HUES64 (cell line): ENCODE measurements around the gene RCAN2.

Source experiments
- H3K27ac ChIP-seq: 2 replicates; pipeline ENCODE4 v1.7.0; 2013; ENCODE audit warnings: low read depth, low read length, inconsistent platforms
- H3K27me3 ChIP-seq: 2 replicates; pipeline ENCODE4 v1.6.1; 2013; ENCODE audit warnings: mild to moderate bottlenecking, low read length; ENCODE audit not compliant: insufficient read depth
- H3K36me3 ChIP-seq: 2 replicates; pipeline ENCODE4 v1.6.1; 2013; ENCODE audit warnings: mild to moderate bottlenecking, low read length; ENCODE audit not compliant: insufficient read depth
- H3K4me1 ChIP-seq: 2 replicates; pipeline ENCODE4 v1.6.1; 2013; ENCODE audit warnings: mild to moderate bottlenecking, low read length, moderate library complexity; ENCODE audit not compliant: insufficient read depth
- H3K4me3 ChIP-seq: 2 replicates; pipeline ENCODE4 v1.5.1; 2013; ENCODE audit warnings: mild to moderate bottlenecking, low read length, moderate library complexity
- H3K9ac ChIP-seq: 2 replicates; pipeline ENCODE4 v1.6.1; 2013; ENCODE audit warnings: mild to moderate bottlenecking, low read depth, low read length
- H3K9me3 ChIP-seq: 2 replicates; pipeline ENCODE4 v1.6.1; 2013; ENCODE audit warnings: low read depth, low read length; ENCODE audit not compliant: insufficient read depth
- WGBS: fragments of 150-250, 120-280 bp; methylation state at CpG from one replicate; pipeline ENCODE4 v1.1.7; 2013; ENCODE audit warnings: missing lambda C conversion rate; 5-methylcytosine and 5-hydroxymethylcytosine counted together

RCAN2 gene

GRCh38 chr6:46490425-46491200 lies 636 bp downstream of the RCAN2 start:
- Histone ChIP-seq H3K9ac (peak overlapping the region; percentile 80; the same call in 1 of the 2 replicates), H3K9me3 (no peaks in the 10 kb centered on the region)

GRCh38 chr6:46486181-46486580 lies 5.1 kb downstream of the RCAN2 start:
- H3K9me3 ChIP-seq, result no peaks in the 10 kb centered on the region
- H3K27ac ChIP-seq, result no peak overlapping the region
- H3K4me3 ChIP-seq, result no peak overlapping the region
- peaks cover 25% of the 10 kb centered on the region for H3K27me3 ChIP-seq
- no peaks in the 10 kb centered on the region for H3K36me3 ChIP-seq
- 81% methylated on average over 2 of the region's 3 CpGs for WGBS
- peaks cover 12% of the 10 kb centered on the region for H3K4me1 ChIP-seq
- no peak overlapping the region for H3K9ac ChIP-seq

More at GRCh38 chr6:46490425-46491200, 636 bp downstream of the RCAN2 start:
- Histone ChIP-seq H3K36me3 (no peaks in the 10 kb centered on the region), H3K4me3 (peak overlapping the region; percentile 73), H3K27me3 (peaks cover 51% of the 10 kb centered on the region), H3K4me1 (peaks cover 12% of the 10 kb centered on the region), H3K27ac (no peak overlapping the region)
- 16% methylated on average over 41 of the region's 56 CpGs for WGBS

GRCh38 chr6:46484081-46484820 lies 7.0 kb downstream of the RCAN2 start:
- no peak overlapping the region for H3K9ac ChIP-seq
- no peaks in the 10 kb centered on the region for H3K9me3 ChIP-seq
- peaks cover 10% of the 10 kb centered on the region for H3K27me3 ChIP-seq
- peaks cover 12% of the 10 kb centered on the region for H3K4me1 ChIP-seq
- H3K27ac ChIP-seq, result no peak overlapping the region
- WGBS, result 87% methylated on average over 6 of the region's 6 CpGs
- no peak overlapping the region for H3K4me3 ChIP-seq
- no peaks in the 10 kb centered on the region for H3K36me3 ChIP-seq

GRCh38 chr6:46476301-46476700 lies 14.9 kb downstream of the RCAN2 start:
- H3K4me1 ChIP-seq, result no peaks in the 10 kb centered on the region
- no peak overlapping the region for H3K27ac ChIP-seq
- no peaks in the 10 kb centered on the region for H3K9me3 ChIP-seq
- H3K4me3 ChIP-seq, result no peak overlapping the region
- no peaks in the 10 kb centered on the region for H3K27me3 ChIP-seq
- no peak overlapping the region for H3K9ac ChIP-seq
- H3K36me3 ChIP-seq, result no peaks in the 10 kb centered on the region

GRCh38 chr6:46473881-46474280 lies 17.4 kb downstream of the RCAN2 start:
- H3K9ac ChIP-seq, result no peak overlapping the region
- H3K27ac ChIP-seq, result no peak overlapping the region
- no peaks in the 10 kb centered on the region for H3K27me3 ChIP-seq
- H3K36me3 ChIP-seq, result no peaks in the 10 kb centered on the region
- no peak overlapping the region for H3K4me3 ChIP-seq
- H3K9me3 ChIP-seq, result peaks cover 6% of the 10 kb centered on the region; the same call in 1 of the 2 replicates
- H3K4me1 ChIP-seq, result peaks cover 5% of the 10 kb centered on the region; the same call in 1 of the 2 replicates

GRCh38 chr6:46472243-46472642 lies 19.0 kb downstream of the RCAN2 start:
- Histone ChIP-seq H3K9ac (no peak overlapping the region), H3K4me3 (no peak overlapping the region), H3K36me3 (no peaks in the 10 kb centered on the region), H3K4me1 (peaks cover 12% of the 10 kb centered on the region; the same call in 1 of the 2 replicates), H3K27me3 (no peaks in the 10 kb centered on the region), H3K27ac (no peak overlapping the region), H3K9me3 (peaks cover 6% of the 10 kb centered on the region; the same call in 1 of the 2 replicates)
- 100% methylated on average over 3 of the region's 3 CpGs for WGBS

- 71% methylated on average over 2 of the region's 2 CpGs for WGBS
- Histone ChIP-seq H3K27me3 (no peaks in the 10 kb centered on the region), H3K4me1 (peaks cover 35% of the 10 kb centered on the region), H3K36me3 (no peaks in the 10 kb centered on the region), H3K9ac (no peak overlapping the region), H3K9me3 (peaks cover 6% of the 10 kb centered on the region; the same call in 1 of the 2 replicates), H3K27ac (no peak overlapping the region), H3K4me3 (no peak overlapping the region)
Observed at GRCh38 chr6:46469021-46469420, 22.2 kb downstream of the RCAN2 start.

DNA sequence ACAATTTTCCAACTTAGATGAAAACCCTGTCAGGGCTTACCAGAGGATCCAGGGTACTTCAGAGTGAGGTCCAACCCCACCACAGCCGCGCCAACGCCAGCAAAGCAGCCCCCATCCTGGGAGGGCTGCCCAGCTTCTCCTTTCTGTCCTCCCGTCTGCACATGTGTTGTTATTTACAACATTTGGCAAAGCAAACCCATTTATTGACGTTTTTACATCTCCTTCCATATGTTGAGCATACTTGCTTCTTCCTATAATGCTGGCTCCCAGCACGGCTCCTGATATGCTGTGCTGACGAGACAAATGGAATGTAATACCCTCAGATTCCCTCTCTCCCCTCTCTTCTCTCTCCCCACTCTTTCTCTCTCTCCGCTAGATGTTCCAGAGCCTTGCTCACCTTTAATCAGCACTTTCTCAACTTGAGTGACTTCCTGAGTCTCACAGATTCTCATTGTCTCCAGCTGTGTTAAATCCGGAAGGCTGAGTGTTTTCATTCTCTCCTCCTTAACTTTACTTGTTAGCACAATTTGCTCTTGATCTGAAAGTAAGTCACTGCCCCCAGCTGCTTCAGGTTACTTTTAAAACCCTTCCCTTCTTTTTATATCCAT lies 22.7 kb downstream of the RCAN2 start:
- H3K9me3 ChIP-seq, result peaks cover 6% of the 10 kb centered on the region; the same call in 1 of the 2 replicates
- no peak overlapping the region for H3K4me3 ChIP-seq
- no peaks in the 10 kb centered on the region for H3K27me3 ChIP-seq
- no peak overlapping the region for H3K9ac ChIP-seq
- peaks cover 35% of the 10 kb centered on the region for H3K4me1 ChIP-seq
- no peak overlapping the region for H3K27ac ChIP-seq
- 67% methylated on average over 9 of the region's 9 CpGs for WGBS
- no peaks in the 10 kb centered on the region for H3K36me3 ChIP-seq

- WGBS, result 79% methylated on average over 3 of the region's 4 CpGs
- H3K27me3 ChIP-seq, result no peaks in the 10 kb centered on the region
- no peak overlapping the region for H3K27ac ChIP-seq
- H3K36me3 ChIP-seq, result no peaks in the 10 kb centered on the region
- peaks cover 35% of the 10 kb centered on the region for H3K4me1 ChIP-seq
- H3K4me3 ChIP-seq, result no peak overlapping the region
- H3K9me3 ChIP-seq, result peaks cover 6% of the 10 kb centered on the region; the same call in 1 of the 2 replicates
- no peak overlapping the region for H3K9ac ChIP-seq
Observed at GRCh38 chr6:46466570-46466969, 24.7 kb downstream of the RCAN2 start.

- no peak overlapping the region for H3K27ac ChIP-seq
- no peak overlapping the region for H3K9ac ChIP-seq
- no peaks in the 10 kb centered on the region for H3K27me3 ChIP-seq
- peaks cover 35% of the 10 kb centered on the region for H3K4me1 ChIP-seq
- peaks cover 3% of the 10 kb centered on the region; the same call in 1 of the 2 replicates for H3K9me3 ChIP-seq
- H3K4me3 ChIP-seq, result no peak overlapping the region
- 72% methylated on average over 3 of the region's 4 CpGs for WGBS
- no peaks in the 10 kb centered on the region for H3K36me3 ChIP-seq
Observed at GRCh38 chr6:46465294-46466165, 25.7 kb downstream of the RCAN2 start.
